Progenitor cell of endocrine pancreas (in vitro differentiated cells): Measurements from ENCODE around the gene ANO7. TPM values are rescaled to one million over a fixed set of nuclear protein-coding genes. Genes with fewer than 3 reads are reported as not detected.

Source experiments
- DNase-seq: peaks from one replicate; pipeline ENCODE4 v3.0.0; 2021; ENCODE audit warnings: low spot score; ENCODE audit not compliant: unreplicated experiment
- H3K27ac Mint-ChIP-seq: 2 replicates; pipeline ENCODE4 v1.8.0; 2021; ENCODE audit warnings: mild to moderate bottlenecking, moderate library complexity, mixed read lengths
- H3K27me3 Mint-ChIP-seq: 2 replicates; pipeline ENCODE4 v1.8.0; 2021; ENCODE audit warnings: mixed read lengths
- H3K36me3 Mint-ChIP-seq: 2 replicates; pipeline ENCODE4 v1.8.0; 2022; ENCODE audit warnings: mixed read lengths; ENCODE audit not compliant: insufficient read depth
- H3K4me1 Mint-ChIP-seq: 2 replicates; pipeline ENCODE4 v1.8.0; 2021; ENCODE audit warnings: low read depth, mixed read lengths
- H3K4me3 Mint-ChIP-seq: 2 replicates; pipeline ENCODE4 v1.8.0; 2021; ENCODE audit warnings: low read depth, mild to moderate bottlenecking, moderate library complexity, mixed read lengths
- H3K9me3 Mint-ChIP-seq: 2 replicates; pipeline ENCODE4 v1.8.0; 2021; ENCODE audit warnings: low read depth, mixed read lengths
- total RNA-seq: library from RNA; stranded (reverse); gene quantifications from 2 replicates; pipeline ENCODE4 v1.2.1, GENCODE V29; 2021
- TF ChIP-seq, protein P1 (sequence below): fragments of 200-600 bp; sonication (generic); IDR thresholded peaks from one replicate; pipeline ENCODE4 v1.5.0; 2021; ENCODE audit warnings: antibody characterized with exemption, mild to moderate bottlenecking; ENCODE audit not compliant: unreplicated experiment

The ANO7 gene
- total RNA-seq, 1 donor from 2014 or later, result 2.5 TPM

DNA sequence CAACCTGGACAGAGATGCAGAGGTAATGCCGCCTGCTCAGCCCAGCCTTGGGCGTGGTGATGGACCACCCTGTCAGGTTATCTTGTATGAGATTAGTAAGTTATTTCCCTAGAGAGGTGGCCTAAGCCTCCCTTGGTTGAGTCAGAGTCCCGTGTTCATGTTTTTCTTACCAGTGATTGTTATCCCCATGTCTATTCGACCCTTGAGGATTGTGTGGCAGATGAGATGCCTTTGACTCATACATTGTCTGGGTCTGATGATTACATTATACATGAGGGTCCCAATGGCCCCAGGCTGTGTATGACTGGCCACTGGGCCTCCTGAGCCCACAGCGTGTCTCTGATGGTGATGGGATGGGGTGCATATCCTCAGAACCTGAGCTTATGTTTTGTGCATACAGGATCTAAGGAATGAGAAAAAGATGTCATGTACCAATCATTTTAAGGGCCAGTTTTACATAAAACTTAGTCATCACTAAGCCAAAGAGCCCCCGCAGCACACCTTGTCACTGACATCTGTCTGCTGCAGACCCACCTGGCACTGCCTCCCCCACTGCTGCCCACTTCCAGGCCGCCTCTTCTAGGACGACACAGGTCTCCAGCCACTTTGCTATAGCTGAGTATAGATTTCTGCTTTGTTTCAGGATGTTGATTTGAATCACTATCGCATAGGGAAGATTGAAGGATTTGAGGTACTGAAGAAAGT is 30.5 kb upstream of the ANO7 start:
- Mint-ChIP-seq H3K9me3 (no peaks in the 10 kb centered on the region), H3K36me3 (peaks cover 6% of the 10 kb centered on the region)

DNA sequence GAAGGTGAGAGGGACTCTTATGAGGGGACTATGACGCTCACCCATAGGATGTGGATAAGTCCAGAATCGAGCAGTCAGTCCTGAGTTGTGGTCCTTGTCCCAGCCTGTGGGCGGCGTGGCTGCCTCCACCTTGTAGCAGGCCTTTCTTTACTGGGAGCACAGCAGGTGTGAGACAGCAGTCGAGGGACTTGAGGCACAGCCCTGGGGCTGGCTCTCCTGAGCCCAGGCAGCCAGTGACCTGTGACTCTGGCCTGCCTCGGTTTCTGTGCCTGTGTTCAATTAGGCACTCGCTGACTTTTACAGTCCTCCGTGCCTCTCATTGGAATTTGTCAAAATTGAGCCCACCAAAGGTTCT is 30.0 kb upstream of the ANO7 start:
- no peak for DNase-seq

More for the DNA sequence above, 30.5 kb upstream of the ANO7 start:
- no peak overlapping the region for H3K27ac Mint-ChIP-seq
- H3K27me3 Mint-ChIP-seq, result no peaks in the 10 kb centered on the region
- peaks cover 6% of the 10 kb centered on the region for H3K4me1 Mint-ChIP-seq
- DNase-seq, result no peak
- TF ChIP-seq, protein P1, sequence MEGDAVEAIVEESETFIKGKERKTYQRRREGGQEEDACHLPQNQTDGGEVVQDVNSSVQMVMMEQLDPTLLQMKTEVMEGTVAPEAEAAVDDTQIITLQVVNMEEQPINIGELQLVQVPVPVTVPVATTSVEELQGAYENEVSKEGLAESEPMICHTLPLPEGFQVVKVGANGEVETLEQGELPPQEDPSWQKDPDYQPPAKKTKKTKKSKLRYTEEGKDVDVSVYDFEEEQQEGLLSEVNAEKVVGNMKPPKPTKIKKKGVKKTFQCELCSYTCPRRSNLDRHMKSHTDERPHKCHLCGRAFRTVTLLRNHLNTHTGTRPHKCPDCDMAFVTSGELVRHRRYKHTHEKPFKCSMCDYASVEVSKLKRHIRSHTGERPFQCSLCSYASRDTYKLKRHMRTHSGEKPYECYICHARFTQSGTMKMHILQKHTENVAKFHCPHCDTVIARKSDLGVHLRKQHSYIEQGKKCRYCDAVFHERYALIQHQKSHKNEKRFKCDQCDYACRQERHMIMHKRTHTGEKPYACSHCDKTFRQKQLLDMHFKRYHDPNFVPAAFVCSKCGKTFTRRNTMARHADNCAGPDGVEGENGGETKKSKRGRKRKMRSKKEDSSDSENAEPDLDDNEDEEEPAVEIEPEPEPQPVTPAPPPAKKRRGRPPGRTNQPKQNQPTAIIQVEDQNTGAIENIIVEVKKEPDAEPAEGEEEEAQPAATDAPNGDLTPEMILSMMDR, result no peak
- no peak overlapping the region for H3K4me3 Mint-ChIP-seq

DNA sequence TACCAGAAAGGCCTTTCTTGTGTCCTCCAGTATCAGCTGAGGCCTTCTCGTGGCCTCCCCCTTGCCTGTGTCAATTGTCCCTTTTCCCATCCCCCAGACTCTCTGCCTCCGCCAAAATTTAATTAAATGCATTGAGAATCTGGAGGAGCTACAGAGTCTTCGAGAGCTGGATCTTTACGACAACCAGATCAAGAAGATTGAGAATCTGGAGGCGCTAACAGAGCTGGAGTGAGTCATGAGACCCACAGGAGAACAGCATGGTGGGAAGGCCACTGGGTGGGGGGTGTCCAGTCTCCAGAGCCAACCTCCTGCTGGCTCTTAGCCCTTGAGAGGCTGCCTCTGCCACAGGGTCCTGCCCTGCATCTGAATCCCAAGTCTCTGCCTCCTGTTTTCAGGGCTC is 29.4 kb upstream of the ANO7 start:
- no peak for DNase-seq
- Mint-ChIP-seq H3K36me3 (peaks cover 4% of the 10 kb centered on the region), H3K27ac (no peak overlapping the region)

More for the DNA sequence above, 30.0 kb upstream of the ANO7 start:
- no peaks in the 10 kb centered on the region for H3K9me3 Mint-ChIP-seq
- H3K36me3 Mint-ChIP-seq, result peaks cover 4% of the 10 kb centered on the region
- no peak overlapping the region for H3K4me3 Mint-ChIP-seq
- no peak overlapping the region for H3K27ac Mint-ChIP-seq
- H3K4me1 Mint-ChIP-seq, result peaks cover 6% of the 10 kb centered on the region
- TF ChIP-seq, protein P1, result no peak
- no peaks in the 10 kb centered on the region for H3K27me3 Mint-ChIP-seq

GRCh38 chr2:241160318-241160717 is 28.2 kb upstream of the ANO7 start:
- Mint-ChIP-seq H3K27ac (no peak overlapping the region), H3K36me3 (peaks cover 4% of the 10 kb centered on the region), H3K9me3 (no peaks in the 10 kb centered on the region), H3K4me3 (no peak overlapping the region), H3K27me3 (no peaks in the 10 kb centered on the region), H3K4me1 (peaks cover 6% of the 10 kb centered on the region)
- TF ChIP-seq, protein P1, result no peak
- DNase-seq, result no peak

More for the DNA sequence above, 29.4 kb upstream of the ANO7 start:
- no peaks in the 10 kb centered on the region for H3K27me3 Mint-ChIP-seq
- H3K9me3 Mint-ChIP-seq, result no peaks in the 10 kb centered on the region
- H3K4me1 Mint-ChIP-seq, result peaks cover 6% of the 10 kb centered on the region
- no peak overlapping the region for H3K4me3 Mint-ChIP-seq
- TF ChIP-seq, protein P1, result no peak

DNA sequence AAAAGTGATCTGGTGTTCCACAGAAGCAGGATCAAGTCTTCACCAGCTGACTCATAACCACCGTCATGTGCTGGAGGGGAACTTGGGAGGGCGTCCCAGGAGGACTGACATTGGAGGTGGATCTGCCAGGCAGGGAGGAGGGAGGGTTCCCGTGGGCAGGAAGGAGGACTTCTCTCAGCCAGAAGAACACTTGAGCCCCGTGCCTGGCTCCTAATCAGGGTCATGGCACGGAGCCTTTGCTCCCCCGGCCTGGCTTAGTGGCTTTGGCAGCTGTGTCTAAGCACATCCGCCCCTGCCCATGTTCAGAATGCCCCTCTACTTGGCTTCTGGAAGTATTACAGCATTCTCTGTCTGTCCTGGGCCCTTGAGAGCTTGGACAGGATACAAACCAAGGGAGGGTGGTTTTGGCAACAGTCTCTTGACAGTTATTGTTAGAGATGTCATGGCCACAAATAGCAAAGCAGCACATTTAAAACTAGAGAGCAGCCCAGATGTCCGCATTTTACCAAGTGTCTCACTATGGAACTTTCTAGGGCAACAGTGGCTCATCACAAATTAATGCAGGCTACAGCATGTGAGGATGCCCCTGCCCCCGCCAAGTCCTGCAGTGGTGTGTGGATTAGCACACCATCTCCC is 26.7 kb upstream of the ANO7 start:
- H3K9me3 Mint-ChIP-seq, result no peaks in the 10 kb centered on the region
- DNase-seq, result no peak
- no peaks in the 10 kb centered on the region for H3K27me3 Mint-ChIP-seq
- no peak overlapping the region for H3K27ac Mint-ChIP-seq
- H3K4me1 Mint-ChIP-seq, result peaks cover 6% of the 10 kb centered on the region
- TF ChIP-seq, protein P1, result no peak
- peaks cover 7% of the 10 kb centered on the region for H3K36me3 Mint-ChIP-seq
- H3K4me3 Mint-ChIP-seq, result no peak overlapping the region
